22Rv1 (cell line): Measurements from ENCODE around the gene POMT2.

ENCODE experiments used
- H3K27ac ChIP-seq: fragments of 450-650 bp; 2 replicates; pipeline ENCODE4 v1.5.1; 2017
- CTCF ChIP-seq: fragments of 450-650 bp; IDR thresholded peaks from 2 replicates; pipeline ENCODE4 v1.5.1; 2017; ENCODE audit warnings: mild to moderate bottlenecking
- ZFX ChIP-seq: fragments of 450-650 bp; IDR thresholded peaks from 2 replicates; pipeline ENCODE4 v1.6.1; 2017; ENCODE audit warnings: antibody characterized with exemption, borderline replicate concordance

The POMT2 gene

GRCh38 chr14:77241955-77242354, 78.7 kb downstream of the POMT2 start:
- no peak overlapping the region for H3K27ac ChIP-seq
- TF ChIP-seq CTCF: no peak
- no peak for TF ChIP-seq ZFX

GRCh38 chr14:77240336-77240915, 80.3 kb downstream of the POMT2 start:
- no peak for TF ChIP-seq ZFX
- no peak for TF ChIP-seq CTCF
- H3K27ac ChIP-seq: no peak overlapping the region

- no peak overlapping the region for H3K27ac ChIP-seq
- TF ChIP-seq CTCF: no peak
- no peak for TF ChIP-seq ZFX
These were observed 81.3 kb downstream of the POMT2 start for GRCh38 chr14:77239412-77239811.

- no peak for TF ChIP-seq CTCF
- TF ChIP-seq ZFX: no peak
- no peak overlapping the region for H3K27ac ChIP-seq
These were observed 81.7 kb downstream of the POMT2 start for GRCh38 chr14:77238996-77239395.

GRCh38 chr14:77238356-77238755, 82.3 kb downstream of the POMT2 start:
- H3K27ac ChIP-seq: no peak overlapping the region
- TF ChIP-seq ZFX (no peak), CTCF (no peak)

GRCh38 chr14:77236814-77237213, 83.9 kb downstream of the POMT2 start:
- TF ChIP-seq ZFX (no peak), CTCF (no peak)
- H3K27ac ChIP-seq: no peak overlapping the region

- H3K27ac ChIP-seq: no peak overlapping the region
- TF ChIP-seq CTCF (no peak), ZFX (no peak)
These were observed 89.0 kb downstream of the POMT2 start for GRCh38 chr14:77231721-77232120.
